Measurements from ENCODE around the gene ANAPC7.
"Not testable (repeated sequence)": the region's sequence is repeated elsewhere in the genome, so short reads cannot be mapped to it uniquely, and the experiment has no call there.

ANAPC7 gene

GRCh38 chr12:110348431-110349059, 55.0 kb downstream of the ANAPC7 start:
- no peak for FAIRE-seq

GRCh38 chr12:110347767-110348166, 55.7 kb downstream of the ANAPC7 start:
- no peak for FAIRE-seq

DNA sequence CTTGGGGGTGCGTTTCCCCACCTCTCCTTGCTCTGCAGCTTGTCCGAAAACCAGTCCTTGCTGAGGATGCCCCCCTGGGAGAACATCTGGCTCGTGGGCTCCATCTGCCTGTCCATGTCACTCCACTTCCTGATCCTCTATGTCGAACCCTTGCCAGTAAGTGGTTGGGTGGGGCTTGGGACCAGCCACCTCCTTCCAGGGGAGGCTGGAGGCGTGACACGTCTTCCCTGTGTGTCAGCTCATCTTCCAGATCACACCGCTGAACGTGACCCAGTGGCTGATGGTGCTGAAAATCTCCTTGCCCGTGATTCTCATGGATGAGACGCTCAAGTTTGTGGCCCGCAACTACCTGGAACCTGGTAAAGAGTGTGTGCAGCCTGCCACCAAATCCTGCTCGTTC, 57.5 kb downstream of the ANAPC7 start:
- FAIRE-seq: no peak

GRCh38 chr12:110345176-110345661, 58.3 kb downstream of the ANAPC7 start:
- no peak for FAIRE-seq

GRCh38 chr12:110344657-110345056, 58.9 kb downstream of the ANAPC7 start:
- FAIRE-seq: no peak

DNA sequence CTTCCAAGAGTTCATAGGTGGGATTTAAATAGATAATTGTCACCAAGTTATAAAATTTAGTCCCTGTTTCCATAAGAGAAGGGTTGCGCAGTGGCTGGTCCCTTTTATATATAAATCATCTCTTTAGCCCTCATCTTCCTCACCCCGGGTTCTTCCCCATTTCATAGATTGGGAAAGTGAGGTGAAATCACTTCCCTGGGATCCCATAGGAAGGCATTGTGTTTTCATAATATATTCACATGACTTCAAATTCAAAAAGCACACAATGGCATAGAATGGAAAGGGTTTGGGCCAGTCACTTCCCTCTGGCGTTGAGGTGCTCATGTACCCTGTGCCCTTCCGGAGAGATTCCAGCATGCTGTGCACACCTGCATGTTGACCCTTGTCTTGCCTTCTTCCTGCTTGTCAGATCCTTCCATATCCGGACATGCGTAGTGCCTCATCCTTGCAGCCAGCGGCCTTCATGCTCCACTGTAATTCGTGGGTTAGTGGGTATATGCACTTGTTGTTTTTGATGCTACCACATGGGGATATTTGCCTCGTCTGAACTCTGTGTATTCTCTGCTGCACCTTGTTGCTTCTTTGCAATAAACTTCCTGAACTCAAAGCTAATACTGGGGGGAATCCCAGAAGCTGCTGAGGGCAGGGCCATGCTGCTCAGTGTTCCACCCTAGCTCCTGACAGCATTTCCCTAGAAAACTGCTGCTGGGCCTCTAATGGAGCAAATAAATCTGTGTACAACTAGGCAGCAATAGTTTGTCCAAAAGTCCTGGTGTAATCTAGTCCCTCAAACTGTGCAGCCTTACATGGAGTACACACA, 59.6 kb downstream of the ANAPC7 start:
- no peak for FAIRE-seq

GRCh38 chr12:110343114-110343513, 60.4 kb downstream of the ANAPC7 start:
- no peak for FAIRE-seq

DNA sequence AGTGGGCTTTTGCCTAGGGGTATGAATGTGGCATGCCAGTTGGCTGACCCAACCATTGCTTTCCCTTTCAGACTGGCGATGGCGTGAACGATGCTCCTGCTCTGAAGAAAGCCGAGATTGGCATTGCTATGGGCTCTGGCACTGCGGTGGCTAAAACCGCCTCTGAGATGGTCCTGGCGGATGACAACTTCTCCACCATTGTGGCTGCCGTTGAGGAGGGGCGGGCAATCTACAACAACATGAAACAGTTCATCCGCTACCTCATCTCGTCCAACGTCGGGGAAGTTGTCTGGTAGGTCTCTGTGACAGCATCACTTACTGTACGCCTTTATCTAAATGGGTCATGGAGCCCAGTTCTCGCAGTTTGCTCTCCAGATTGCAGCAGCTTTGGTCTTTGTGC, 61.4 kb downstream of the ANAPC7 start:
- FAIRE-seq: no peak

GRCh38 chr12:110340706-110341105, 62.8 kb downstream of the ANAPC7 start:
- FAIRE-seq: no peak

GRCh38 chr12:110340261-110340660, 63.2 kb downstream of the ANAPC7 start:
- not testable (repeated sequence) for FAIRE-seq

GRCh38 chr12:110339184-110339952, 64.1 kb downstream of the ANAPC7 start:
- FAIRE-seq: no peak

- no peak for FAIRE-seq
These were observed 64.8 kb downstream of the ANAPC7 start for GRCh38 chr12:110338754-110339153.

DNA sequence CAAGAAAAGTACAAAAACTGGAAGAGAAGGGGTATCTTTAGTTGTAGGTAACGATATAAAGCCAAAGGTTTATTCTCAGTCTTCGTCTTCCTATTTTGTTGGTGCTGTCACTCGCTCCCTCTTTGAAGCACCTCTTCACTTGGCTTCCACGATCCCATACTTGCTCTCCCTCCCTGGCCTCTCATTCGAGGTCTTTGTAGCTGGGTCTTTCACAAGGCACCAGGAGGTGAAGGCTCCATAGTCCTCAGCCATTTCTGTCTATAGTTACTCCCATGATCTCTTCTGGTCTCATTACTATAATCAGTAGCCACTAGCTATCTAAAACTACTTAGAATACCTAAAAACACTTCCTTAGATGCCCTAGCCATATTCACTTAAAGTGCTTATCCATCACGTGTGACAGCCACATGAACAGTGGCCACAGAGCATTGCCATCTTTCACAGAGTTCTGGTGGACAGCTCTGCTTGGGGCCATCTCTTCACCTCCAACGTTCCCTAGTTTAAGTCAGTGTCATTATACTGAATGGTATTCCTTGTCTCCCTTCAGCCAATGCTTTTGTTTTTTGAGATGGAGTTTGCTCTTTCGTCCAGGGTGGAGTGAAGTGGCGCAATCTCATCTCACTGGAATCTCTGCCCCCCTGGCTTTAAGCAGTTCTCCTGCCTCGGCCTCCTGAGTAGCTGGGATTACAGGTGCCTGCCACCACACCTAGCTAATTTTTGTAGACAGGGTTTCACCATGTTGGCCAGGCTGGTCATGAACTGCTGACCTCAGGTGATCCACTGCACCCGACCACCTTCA, 65.4 kb downstream of the ANAPC7 start:
- FAIRE-seq: no peak

- FAIRE-seq: no peak
These were observed 67.9 kb downstream of the ANAPC7 start for GRCh38 chr12:110335481-110336045.

GRCh38 chr12:110333201-110333600, 70.3 kb downstream of the ANAPC7 start:
- no peak for FAIRE-seq

- FAIRE-seq: no peak
These were observed 73.0 kb downstream of the ANAPC7 start for GRCh38 chr12:110330544-110330943.

GRCh38 chr12:110330124-110330523, 73.4 kb downstream of the ANAPC7 start:
- no peak for FAIRE-seq

DNA sequence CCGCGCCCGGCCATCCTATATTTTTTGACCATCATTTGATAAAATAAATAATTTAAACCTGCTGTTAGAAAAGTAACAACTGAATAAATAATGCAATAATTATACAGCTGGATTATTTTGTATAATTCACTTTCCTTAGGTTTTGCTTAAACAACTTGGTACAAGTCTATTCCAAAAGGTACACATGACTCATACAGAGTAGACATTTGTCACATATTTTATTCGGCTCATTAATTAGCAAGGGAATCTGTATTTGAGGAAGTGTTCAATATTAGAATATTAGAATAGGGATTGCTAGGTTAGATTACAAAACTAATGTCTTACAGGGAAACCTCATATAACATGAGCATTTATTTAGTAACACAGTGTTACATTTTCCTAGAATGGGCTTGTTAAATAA, 73.8 kb downstream of the ANAPC7 start:
- no peak for FAIRE-seq
